NT2/D1 (cell line): ENCODE data around the gene MOCS3.
"Not testable (repeated sequence)": the region's sequence is repeated elsewhere in the genome, so short reads cannot be mapped to it uniquely, and the experiment has no call there.

Experiments
- DNase-seq: peaks from one replicate; pipeline ENCODE4 v3.0.0-alpha.2; 2011; ENCODE audit warnings: low read depth, low spot score
- H3K27me3 ChIP-seq: 2 replicates; pipeline ENCODE4 v1.6.0; 2011; ENCODE audit warnings: mild to moderate bottlenecking; ENCODE audit not compliant: insufficient read length, insufficient read depth
- H3K36me3 ChIP-seq: 2 replicates; pipeline ENCODE4 v1.6.1; 2011; ENCODE audit warnings: mild to moderate bottlenecking, low read length, mixed read lengths; ENCODE audit not compliant: insufficient read depth, insufficient read length
- H3K4me1 ChIP-seq: 2 replicates; pipeline ENCODE4 v1.5.1; 2011; ENCODE audit not compliant: insufficient read depth, insufficient read length
- H3K4me3 ChIP-seq: 2 replicates; pipeline ENCODE4 v1.5.1; 2011; ENCODE audit warnings: low read depth; ENCODE audit not compliant: insufficient read length
- H3K9ac ChIP-seq: 2 replicates; pipeline ENCODE4 v1.6.0; 2011; ENCODE audit warnings: low read depth; ENCODE audit not compliant: insufficient read length
- H3K9me3 ChIP-seq: 2 replicates; pipeline ENCODE4 v1.5.1; 2011; ENCODE audit warnings: mild to moderate bottlenecking, low read length; ENCODE audit not compliant: insufficient read depth
- SUZ12 ChIP-seq: IDR thresholded peaks from 2 replicates; pipeline ENCODE4 v1.6.1; 2011; ENCODE audit not compliant: insufficient read length, insufficient read depth; ENCODE audit errors: extremely low read depth
- YY1 ChIP-seq: IDR thresholded peaks from 2 replicates; pipeline ENCODE4 v1.6.1; 2011; ENCODE audit not compliant: insufficient read length, insufficient read depth
- ZNF274 ChIP-seq: IDR thresholded peaks from 2 replicates; pipeline ENCODE4 v1.6.1; 2011; ENCODE audit warnings: mild to moderate bottlenecking, low read depth, low read length

MOCS3 gene

DNA sequence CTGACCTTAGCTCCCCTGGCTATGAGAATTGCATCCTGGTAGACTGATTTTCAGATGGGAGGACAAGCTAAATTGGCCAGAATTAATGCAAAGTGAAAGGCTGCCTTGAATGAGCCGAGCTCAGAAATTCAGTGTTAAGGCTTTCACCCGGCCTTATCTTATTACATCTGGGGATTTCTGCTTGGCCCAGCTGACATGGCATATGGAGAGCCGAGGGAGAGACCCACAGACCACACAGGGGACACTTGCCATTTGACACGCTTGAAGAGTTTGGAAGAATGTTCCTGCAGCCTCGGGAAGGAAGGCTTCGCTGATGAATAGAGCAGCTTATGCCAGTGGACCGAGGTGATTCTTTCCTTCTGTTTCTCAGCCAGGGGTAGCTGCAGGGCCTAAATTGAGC lies 9.0 kb downstream of the MOCS3 start:
- no peaks in the 10 kb centered on the region for H3K27me3 ChIP-seq
- TF ChIP-seq SUZ12 (no peak), YY1 (no peak), ZNF274 (no peak)
- H3K4me1 ChIP-seq: no peaks in the 10 kb centered on the region

DNA sequence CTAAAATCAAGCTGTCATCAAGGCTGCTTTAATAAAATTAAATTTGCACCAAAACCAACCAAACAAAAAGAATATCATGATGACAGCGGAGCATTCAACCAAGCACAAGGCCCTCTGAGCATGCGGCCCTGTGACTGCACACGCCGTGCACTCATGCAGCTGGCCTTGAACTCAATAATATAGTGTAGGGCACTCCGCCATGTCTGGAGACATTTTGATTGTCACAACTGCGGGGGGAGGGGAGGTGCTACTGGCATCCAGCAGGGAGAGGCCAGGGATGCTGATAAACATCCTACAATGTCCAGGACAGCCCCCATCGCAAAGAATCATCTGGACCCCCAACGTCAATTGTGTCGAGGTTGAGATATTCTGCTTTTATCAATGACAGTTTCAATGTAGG lies 9.7 kb downstream of the MOCS3 start:
- H3K27me3 ChIP-seq: no peaks in the 10 kb centered on the region
- no peaks in the 10 kb centered on the region for H3K9me3 ChIP-seq
- H3K4me1 ChIP-seq: no peaks in the 10 kb centered on the region
- no peak overlapping the region for H3K4me3 ChIP-seq
- TF ChIP-seq ZNF274: no peak
- TF ChIP-seq SUZ12: no peak
- TF ChIP-seq YY1: no peak
- no peak for DNase-seq
- no peaks in the 10 kb centered on the region for H3K36me3 ChIP-seq
- H3K9ac ChIP-seq: no peak overlapping the region

More for the DNA sequence above, 9.0 kb downstream of the MOCS3 start:
- no peaks in the 10 kb centered on the region for H3K9me3 ChIP-seq
- H3K9ac ChIP-seq: no peak overlapping the region
- H3K4me3 ChIP-seq: no peak overlapping the region
- H3K36me3 ChIP-seq: no peaks in the 10 kb centered on the region
- no peak for DNase-seq

DNA sequence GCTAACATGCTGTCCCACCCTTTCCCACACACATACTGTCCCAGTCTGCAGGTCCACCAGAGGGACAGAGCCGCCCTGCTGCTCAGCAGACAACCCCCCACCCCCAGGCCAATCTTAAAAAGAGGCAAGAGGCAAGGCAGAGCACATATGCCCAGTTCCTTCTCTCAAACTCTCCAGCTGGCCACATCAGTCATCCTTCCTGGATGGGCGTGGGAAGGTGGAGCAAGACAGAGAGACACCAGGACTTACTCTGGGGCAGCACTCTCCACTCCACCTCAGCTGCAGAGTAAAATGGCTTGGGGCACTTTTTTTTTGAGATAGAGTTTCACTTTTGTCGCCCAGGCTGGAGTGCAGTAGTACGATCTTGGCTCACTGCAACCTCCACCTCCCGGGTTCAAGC lies 10.8 kb downstream of the MOCS3 start:
- H3K4me3 ChIP-seq: no peak overlapping the region
- TF ChIP-seq ZNF274 (no peak), YY1 (no peak), SUZ12 (no peak)
- no peak for DNase-seq
- no peaks in the 10 kb centered on the region for H3K27me3 ChIP-seq
- H3K36me3 ChIP-seq: no peaks in the 10 kb centered on the region
- no peak overlapping the region for H3K9ac ChIP-seq
- H3K4me1 ChIP-seq: no peaks in the 10 kb centered on the region
- H3K9me3 ChIP-seq: no peaks in the 10 kb centered on the region

DNA sequence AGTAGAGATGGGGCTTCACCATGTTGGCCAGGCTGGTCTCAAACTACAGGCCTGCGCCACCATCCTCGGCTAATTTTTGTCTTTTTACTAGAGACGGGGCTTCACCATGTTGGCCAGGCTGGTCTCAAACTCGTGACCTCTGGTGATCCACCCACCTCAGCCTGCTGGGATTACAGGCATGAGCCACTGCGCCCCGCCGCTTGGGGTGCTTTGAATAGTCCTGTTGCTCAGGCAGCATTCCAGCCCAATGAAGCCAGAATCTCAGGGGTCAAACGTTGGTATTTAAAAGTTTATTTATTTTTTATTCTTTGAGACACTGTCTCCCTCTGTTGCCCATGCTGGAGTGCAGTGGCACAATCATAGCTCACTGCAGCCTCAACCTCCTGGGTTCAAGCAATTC lies 11.3 kb downstream of the MOCS3 start:
- Histone ChIP-seq H3K4me1 (no peaks in the 10 kb centered on the region), H3K27me3 (no peaks in the 10 kb centered on the region), H3K9ac (no peak overlapping the region), H3K9me3 (no peaks in the 10 kb centered on the region), H3K36me3 (no peaks in the 10 kb centered on the region), H3K4me3 (no peak overlapping the region)
- DNase-seq: no peak
- TF ChIP-seq ZNF274 (no peak), YY1 (no peak), SUZ12 (no peak)

DNA sequence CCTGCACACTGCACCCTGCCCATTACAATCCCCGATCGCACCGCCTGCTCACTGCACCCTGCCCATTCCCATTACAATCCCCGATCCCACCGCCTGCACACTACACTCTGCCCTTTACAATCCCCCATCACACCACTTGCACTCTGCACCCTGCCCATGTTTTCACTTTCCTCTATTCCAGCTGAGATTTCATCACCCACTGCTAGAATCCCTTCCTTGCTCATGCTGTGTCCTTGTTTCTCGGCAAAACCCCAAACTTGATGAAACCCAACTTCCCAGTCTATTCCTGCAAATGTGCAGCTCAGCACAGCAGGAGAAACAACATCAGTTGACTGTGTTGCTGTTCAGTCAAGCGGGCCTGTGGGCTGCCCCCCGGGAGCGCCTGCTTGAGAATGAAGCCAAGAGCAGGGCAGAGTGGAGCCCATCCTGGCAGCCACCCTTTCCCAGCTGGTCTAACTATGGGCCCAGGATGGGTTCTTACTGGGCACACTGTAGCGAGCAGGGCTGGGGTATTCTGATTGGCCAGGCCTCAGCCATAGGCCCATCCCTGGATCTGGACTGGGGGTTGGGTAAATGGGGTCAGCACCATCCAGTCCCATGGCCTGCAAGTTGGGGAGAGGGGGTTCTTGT lies 17.2 kb downstream of the MOCS3 start:
- no peak for TF ChIP-seq YY1
- no peak for TF ChIP-seq SUZ12
- no peak for TF ChIP-seq ZNF274
- no peak overlapping the region for H3K4me3 ChIP-seq
- no peaks in the 10 kb centered on the region for H3K36me3 ChIP-seq
- H3K4me1 ChIP-seq: peaks cover 1% of the 10 kb centered on the region
- H3K9me3 ChIP-seq: no peaks in the 10 kb centered on the region
- DNase-seq: no peak
- no peaks in the 10 kb centered on the region for H3K27me3 ChIP-seq
- H3K9ac ChIP-seq: no peak overlapping the region

DNA sequence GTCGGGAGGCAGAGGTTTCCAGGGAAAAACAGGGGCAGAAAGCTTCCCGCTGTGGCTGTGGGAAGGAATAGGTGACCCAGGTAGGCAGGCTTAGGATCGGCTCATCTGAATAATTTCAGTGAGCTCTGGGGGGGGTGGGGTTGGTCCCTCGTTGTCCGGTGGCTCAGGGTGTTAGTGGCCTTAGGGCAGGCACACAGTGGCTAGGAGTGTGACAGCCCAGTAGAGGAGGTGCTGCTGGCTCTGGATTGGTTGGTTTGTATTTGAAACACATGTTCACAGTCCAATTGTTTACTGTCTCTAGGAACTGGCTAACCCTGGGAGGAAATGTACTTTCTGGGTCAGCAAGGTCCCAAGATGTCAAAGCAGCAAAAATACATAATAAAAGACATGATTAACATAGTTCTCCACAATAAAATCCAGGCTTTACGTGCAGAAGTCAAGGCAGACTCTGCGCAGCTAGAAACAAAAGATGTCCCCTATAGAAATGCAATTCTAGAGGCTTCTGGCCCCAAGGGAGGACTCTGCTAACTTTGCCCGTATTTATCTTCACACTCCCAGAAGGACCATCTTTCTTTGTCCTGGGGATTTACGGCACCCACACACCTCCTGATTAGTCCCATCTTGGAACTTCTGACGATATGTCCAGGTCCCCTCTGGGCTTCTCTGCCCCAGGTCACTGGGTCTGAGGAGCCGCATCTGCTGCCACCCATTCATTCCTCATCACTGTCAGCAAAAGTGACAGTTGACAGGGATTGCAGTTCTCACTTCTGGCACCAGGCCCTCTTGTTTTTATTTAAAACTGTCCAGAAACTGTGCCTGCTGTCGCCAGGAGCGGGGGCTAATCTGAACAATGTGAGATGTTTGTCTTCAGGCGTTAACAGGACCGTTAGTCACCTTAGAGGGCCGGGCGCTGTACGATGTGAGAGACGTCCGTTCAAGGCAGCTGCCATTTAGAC lies 18.7 kb downstream of the MOCS3 start:
- Histone ChIP-seq H3K36me3 (no peaks in the 10 kb centered on the region), H3K27me3 (no peaks in the 10 kb centered on the region), H3K9me3 (no peaks in the 10 kb centered on the region), H3K9ac (no peak overlapping the region), H3K4me1 (peaks cover 7% of the 10 kb centered on the region), H3K4me3 (no peak overlapping the region)
- TF ChIP-seq ZNF274: no peak
- no peak for TF ChIP-seq SUZ12
- TF ChIP-seq YY1: no peak
- DNase-seq: no peak

DNA sequence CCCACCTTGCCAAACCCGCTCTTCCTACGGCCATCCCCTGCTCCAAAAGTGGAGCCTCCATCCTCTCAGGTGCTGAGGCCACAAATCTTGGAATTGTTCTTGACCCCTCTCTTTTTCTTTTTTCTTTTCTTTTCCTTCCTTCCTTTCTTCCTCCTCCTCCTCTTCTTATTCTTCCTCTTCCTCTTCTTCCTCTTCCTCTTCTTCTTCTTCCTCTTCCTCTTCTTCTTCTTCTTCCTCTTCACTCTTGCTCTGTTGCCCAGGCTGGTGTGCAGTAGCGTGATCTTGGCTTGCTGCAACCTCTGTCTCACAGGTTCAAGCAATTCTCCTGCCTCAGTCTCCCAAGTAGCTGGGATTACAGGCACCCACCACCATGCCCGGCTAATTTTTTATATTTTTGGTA lies 19.9 kb downstream of the MOCS3 start:
- DNase-seq, H3K4me1 ChIP-seq, H3K27me3 ChIP-seq, H3K4me3 ChIP-seq, H3K36me3 ChIP-seq, H3K9me3 ChIP-seq, H3K9ac ChIP-seq: not testable (repeated sequence)
